ENCODE data around the gene CEACAM19. TPM values are rescaled to one million over a fixed set of nuclear protein-coding genes. Genes with fewer than 3 reads are reported as not detected.
A peak's percentile ranks its signal among the peaks of the same experiment; 100 is the strongest.

The CEACAM19 gene
- total and polyA plus RNA-seq, 2 of the 13 experiments (the other 11 are each of a cell fraction or from before 2014, with no cell fraction given) = 1.3 to 4.0 TPM

GRCh38 chr19:44723952-44724319 lies 52.7 kb downstream of the CEACAM19 start (continued):
- TF ChIP-seq HOXA3 (CRISPR knock-in tag; IDR thresholded peaks at IDR 0.05) (no peak; the same call in 1 of the 2 replicates), ZNF580 (CRISPR knock-in tag; IDR thresholded peaks at IDR 0.05; ENCODE audit: borderline replicate concordance, low read depth) (no peak), ZNF619 (CRISPR knock-in tag; IDR thresholded peaks at IDR 0.05) (peak; percentile 78; the same call in 1 of the 2 replicates), ZBTB44 (CRISPR knock-in tag; IDR thresholded peaks at IDR 0.05) (no peak), ZNF501 (CRISPR knock-in tag; IDR thresholded peaks at IDR 0.05) (peak; percentile 43; the same call in 1 of the 2 replicates), ZMYM4 (CRISPR knock-in tag; IDR thresholded peaks at IDR 0.05) (no peak; the same call in 1 of the 2 replicates), MIXL1 (CRISPR knock-in tag; IDR thresholded peaks at IDR 0.05) (no peak), POLR2AphosphoS5 (IDR thresholded peaks at IDR 0.05; ENCODE audit: low read depth, low read length) (no peak), MTF1 (CRISPR knock-in tag; IDR thresholded peaks at IDR 0.05) (no peak), ZKSCAN8 (CRISPR knock-in tag; IDR thresholded peaks at IDR 0.05; ENCODE audit: borderline replicate concordance) (peak; percentile 57; the same call in 1 of the 2 replicates), ZNF556 (CRISPR knock-in tag; IDR thresholded peaks at IDR 0.05; ENCODE audit: borderline replicate concordance) (no peak), ZNF331 (CRISPR knock-in tag; IDR thresholded peaks at IDR 0.05) (no peak), LCORL (IDR thresholded peaks at IDR 0.05) (no peak), LCORL (CRISPR knock-in tag; IDR thresholded peaks at IDR 0.05) (peak; percentile 98), MXD4 (CRISPR knock-in tag; IDR thresholded peaks at IDR 0.05) (no peak), PBX2 (CRISPR knock-in tag; IDR thresholded peaks at IDR 0.05) (no peak), ZBTB43 (CRISPR knock-in tag; conservative IDR thresholded peaks at IDR 0.05) (no peak), MEIS2 (CRISPR knock-in tag; IDR thresholded peaks at IDR 0.05) (0 out of 2 replicates have a peak, but pooled peaks have one; percentile 30), SATB2 (CRISPR knock-in tag; IDR thresholded peaks at IDR 0.05) (no peak), HOXD1 (CRISPR knock-in tag; IDR thresholded peaks at IDR 0.05) (no peak), ZNF326 (CRISPR knock-in tag; IDR thresholded peaks at IDR 0.05; ENCODE audit: borderline replicate concordance) (no peak), YEATS4 (CRISPR knock-in tag; IDR thresholded peaks at IDR 0.05; ENCODE audit: borderline replicate concordance) (no peak), ZKSCAN1 (IDR thresholded peaks at IDR 0.05; ENCODE audit: low read length) (no peak), ZNF446 (CRISPR knock-in tag; IDR thresholded peaks at IDR 0.05) (no peak), CHD4 (IDR thresholded peaks at IDR 0.05; ENCODE audit: borderline replicate concordance, low read length) (no peak), DNMT3B (CRISPR knock-in tag; conservative IDR thresholded peaks at IDR 0.05) (no peak), DPF2 (CRISPR knock-in tag; IDR thresholded peaks at IDR 0.05; ENCODE audit: borderline replicate concordance, low read depth) (no peak), SIN3A (IDR thresholded peaks at IDR 0.05; ENCODE audit: borderline replicate concordance, low read depth, low read length) (no peak), ZNF230 (CRISPR knock-in tag; IDR thresholded peaks at IDR 0.05) (no peak), MTF2 (CRISPR knock-in tag; IDR thresholded peaks at IDR 0.05; ENCODE audit: borderline replicate concordance) (no peak), RXRA (CRISPR knock-in tag; IDR thresholded peaks at IDR 0.05) (peak; percentile 47; the same call in 1 of the 2 replicates), NR2F1 (CRISPR knock-in tag; IDR thresholded peaks at IDR 0.05) (no peak)
